ENCODE measurements around the gene PHF11. TPM values are rescaled to one million over a fixed set of nuclear protein-coding genes. Genes with fewer than 3 reads are reported as not detected.
"Not testable (repeated sequence)": the region's sequence is repeated elsewhere in the genome, so short reads cannot be mapped to it uniquely, and the experiment has no call there.

PHF11 gene
- total RNA-seq, 2 experiments from 2014 or later: 121 to 123 TPM

GRCh38 chr13:49464621-49465325 is 31.0 kb upstream of the PHF11 start:
- peaks cover 61% of the 10 kb centered on the region for H3K36me3 Mint-ChIP-seq
- no peaks in the 10 kb centered on the region for H3K27me3 Mint-ChIP-seq
- POLR2A ChIA-PET: no interaction called here
- DNase-seq (no peak), ATAC-seq (ENCODE audit: low read depth) (no peak)
- peaks cover 1% of the 10 kb centered on the region for H3K4me1 Mint-ChIP-seq
- H3K27ac Mint-ChIP-seq: no peak overlapping the region
- H3K9me3 Mint-ChIP-seq: peaks cover 8% of the 10 kb centered on the region
- no peak overlapping the region for H3K4me3 Mint-ChIP-seq

- no peak overlapping the region for H3K4me3 Mint-ChIP-seq
- H3K4me1 Mint-ChIP-seq: no peaks in the 10 kb centered on the region
- no peak overlapping the region for H3K27ac Mint-ChIP-seq
- ATAC-seq (ENCODE audit: low read depth) (no peak), DNase-seq (no peak)
- H3K27me3 Mint-ChIP-seq: no peaks in the 10 kb centered on the region
- H3K36me3 Mint-ChIP-seq: peaks cover 56% of the 10 kb centered on the region
- peaks cover 8% of the 10 kb centered on the region for H3K9me3 Mint-ChIP-seq
- POLR2A ChIA-PET: interaction anchor here (0.6 to 0.7 kb wide), 2 partner anchors 9 to 16 kb away, joined by 3 to 4 read pairs; no protein-coding TSS in a partner anchor
Observed at GRCh38 chr13:49466292-49466838, 29.4 kb upstream of the PHF11 start.

- Mint-ChIP-seq H3K4me1 (no peaks in the 10 kb centered on the region), H3K27ac (no peak overlapping the region), H3K4me3 (no peak overlapping the region), H3K36me3 (peaks cover 24% of the 10 kb centered on the region), H3K9me3 (no peaks in the 10 kb centered on the region), H3K27me3 (no peaks in the 10 kb centered on the region)
- POLR2A ChIA-PET: no interaction called here
- DNase-seq (no peak), ATAC-seq (ENCODE audit: low read depth) (no peak)
Observed at GRCh38 chr13:49472186-49472585, 23.6 kb upstream of the PHF11 start.

GRCh38 chr13:49476529-49476928 is 19.2 kb upstream of the PHF11 start:
- H3K9me3 Mint-ChIP-seq: no peaks in the 10 kb centered on the region

GRCh38 chr13:49481788-49482187 is 14.0 kb upstream of the PHF11 start:
- no peaks in the 10 kb centered on the region for H3K9me3 Mint-ChIP-seq
- H3K36me3 Mint-ChIP-seq: peaks cover 20% of the 10 kb centered on the region
- H3K27ac Mint-ChIP-seq: no peak overlapping the region
- H3K27me3 Mint-ChIP-seq: no peaks in the 10 kb centered on the region
- no peaks in the 10 kb centered on the region for H3K4me1 Mint-ChIP-seq
- no peak for ATAC-seq (ENCODE audit: low read depth)
- POLR2A ChIA-PET: interaction anchor here (0.5 kb wide), 1 partner anchor 15 kb away, joined by 4 read pairs; no protein-coding TSS in a partner anchor
- no peak for DNase-seq
- no peak overlapping the region for H3K4me3 Mint-ChIP-seq

More at GRCh38 chr13:49476529-49476928, 19.2 kb upstream of the PHF11 start:
- peaks cover 11% of the 10 kb centered on the region for H3K36me3 Mint-ChIP-seq
- H3K4me3 Mint-ChIP-seq: no peak overlapping the region
- no peaks in the 10 kb centered on the region for H3K27me3 Mint-ChIP-seq
- ATAC-seq (ENCODE audit: low read depth): no peak
- no peak for DNase-seq
- H3K4me1 Mint-ChIP-seq: no peaks in the 10 kb centered on the region
- H3K27ac Mint-ChIP-seq: no peak overlapping the region
- POLR2A ChIA-PET: no interaction called here

GRCh38 chr13:49488563-49488962 is 7.2 kb upstream of the PHF11 start:
- peaks cover 20% of the 10 kb centered on the region for H3K36me3 Mint-ChIP-seq
- DNase-seq: no peak
- no peak for ATAC-seq (ENCODE audit: low read depth)
- H3K9me3 Mint-ChIP-seq: no peaks in the 10 kb centered on the region
- H3K4me3 Mint-ChIP-seq: no peak overlapping the region
- POLR2A ChIA-PET: no interaction called here
- peaks cover 3% of the 10 kb centered on the region for H3K4me1 Mint-ChIP-seq
- H3K27ac Mint-ChIP-seq: no peak overlapping the region
- no peaks in the 10 kb centered on the region for H3K27me3 Mint-ChIP-seq

- Mint-ChIP-seq H3K9me3 (no peaks in the 10 kb centered on the region), H3K27ac (peak overlapping the region; percentile 100), H3K4me1 (peaks cover 43% of the 10 kb centered on the region), H3K36me3 (peaks cover 39% of the 10 kb centered on the region), H3K4me3 (peak overlapping the region; percentile 98), H3K27me3 (no peaks in the 10 kb centered on the region)
- ATAC-seq (ENCODE audit: low read depth) (no peak), DNase-seq (no peak)
- POLR2A ChIA-PET: interaction anchor here (0.8 to 5.1 kb wide), 5 partner anchors 8 to 300 kb away, joined by 3 to 119 read pairs (median 7); partner anchors contain the start of genes CAB39L and SETDB2
Observed at GRCh38 chr13:49494645-49495044, 1.1 kb upstream of the PHF11 start.

GRCh38 chr13:49496837-49497236 is 1.1 kb downstream of the PHF11 start:
- Mint-ChIP-seq H3K27ac (peak overlapping the region; percentile 98), H3K4me1 (peaks cover 51% of the 10 kb centered on the region), H3K4me3 (peak overlapping the region; percentile 95), H3K36me3 (peaks cover 48% of the 10 kb centered on the region)
- not testable (repeated sequence) for ATAC-seq (ENCODE audit: low read depth); H3K9me3 Mint-ChIP-seq; H3K27me3 Mint-ChIP-seq
- peak; percentile 43 for DNase-seq
- POLR2A ChIA-PET: interaction anchor here (0.7 to 5.1 kb wide), 20 partner anchors 10 to 612 kb away, joined by 3 to 119 read pairs (median 4); partner anchors contain the start of genes CAB39L, CDADC1, KPNA3 and SETDB2

GRCh38 chr13:49497272-49497671 is 1.5 kb downstream of the PHF11 start:
- peak overlapping the region; percentile 98 for H3K27ac Mint-ChIP-seq
- no peaks in the 10 kb centered on the region for H3K9me3 Mint-ChIP-seq
- H3K36me3 Mint-ChIP-seq: peaks cover 48% of the 10 kb centered on the region
- peak overlapping the region; percentile 95 for H3K4me3 Mint-ChIP-seq
- H3K4me1 Mint-ChIP-seq: peaks cover 51% of the 10 kb centered on the region
- POLR2A ChIA-PET: interaction anchor here (0.8 to 5.1 kb wide), 5 partner anchors 10 to 386 kb away, joined by 3 to 119 read pairs (median 4); partner anchors contain the start of genes CAB39L, KPNA3 and SETDB2
- DNase-seq (no peak), ATAC-seq (ENCODE audit: low read depth) (no peak)
- no peaks in the 10 kb centered on the region for H3K27me3 Mint-ChIP-seq

- H3K4me1 Mint-ChIP-seq: peaks cover 54% of the 10 kb centered on the region
- ATAC-seq (ENCODE audit: low read depth) (no peak), DNase-seq (no peak)
- no peaks in the 10 kb centered on the region for H3K9me3 Mint-ChIP-seq
- peaks cover 49% of the 10 kb centered on the region for H3K36me3 Mint-ChIP-seq
- POLR2A ChIA-PET: no interaction called here
- no peak overlapping the region for H3K4me3 Mint-ChIP-seq
- no peaks in the 10 kb centered on the region for H3K27me3 Mint-ChIP-seq
- H3K27ac Mint-ChIP-seq: peak overlapping the region; percentile 22
Observed at GRCh38 chr13:49498206-49498605, 2.5 kb downstream of the PHF11 start.

- POLR2A ChIA-PET: interaction anchor here (1.3 kb wide), 1 partner anchor 56 kb away, joined by 5 read pairs; the partner anchor contains the start of genes CAB39L and SETDB2
- no peak for DNase-seq
- peaks cover 52% of the 10 kb centered on the region for H3K36me3 Mint-ChIP-seq
- ATAC-seq (ENCODE audit: low read depth): no peak
- no peaks in the 10 kb centered on the region for H3K9me3 Mint-ChIP-seq
- peaks cover 44% of the 10 kb centered on the region for H3K4me1 Mint-ChIP-seq
- H3K4me3 Mint-ChIP-seq: no peak overlapping the region
- no peak overlapping the region for H3K27ac Mint-ChIP-seq
- H3K27me3 Mint-ChIP-seq: no peaks in the 10 kb centered on the region
Observed at GRCh38 chr13:49499889-49500660, 4.3 kb downstream of the PHF11 start.

GRCh38 chr13:49502954-49503353 is 7.2 kb downstream of the PHF11 start:
- Mint-ChIP-seq H3K4me3 (no peak overlapping the region), H3K27ac (no peak overlapping the region), H3K4me1 (peaks cover 31% of the 10 kb centered on the region), H3K9me3 (peaks cover 3% of the 10 kb centered on the region), H3K27me3 (no peaks in the 10 kb centered on the region), H3K36me3 (peaks cover 55% of the 10 kb centered on the region)
- POLR2A ChIA-PET: no interaction called here
- DNase-seq: no peak
- ATAC-seq (ENCODE audit: low read depth): no peak

- H3K36me3 Mint-ChIP-seq: peaks cover 47% of the 10 kb centered on the region
Observed at GRCh38 chr13:49503951-49504350, 8.2 kb downstream of the PHF11 start.

More at GRCh38 chr13:49503951-49504350, 8.2 kb downstream of the PHF11 start:
- Mint-ChIP-seq H3K27me3 (no peaks in the 10 kb centered on the region), H3K9me3 (peaks cover 3% of the 10 kb centered on the region), H3K4me1 (peaks cover 24% of the 10 kb centered on the region), H3K27ac (no peak overlapping the region), H3K4me3 (no peak overlapping the region)
- POLR2A ChIA-PET: no interaction called here
- no peak for DNase-seq
- ATAC-seq (ENCODE audit: low read depth): no peak

Measured in activated naive CD8-positive, alpha-beta T cell treated with anti-CD3 and anti-CD28 coated beads, Interleukin-2, amount 10 ng/mL, durations not matched to agents 7 days and 5 days (primary cell).